NK-92 treated with Interleukin-12 subunit alpha and Interleukin-12 subunit beta, amount 100 ng/mL, for 24 hours (cell line): ENCODE data around the gene IARS2.
"Not testable (repeated sequence)": the region's sequence is repeated elsewhere in the genome, so short reads cannot be mapped to it uniquely, and the experiment has no call there.

Experiments
- DNase-seq: peaks from one replicate; lab custom pipeline; 2025; lab: John Stamatoyannopoulos, UW

IARS2 gene

GRCh38 chr1:220094016-220094911 lies at the start of gene IARS2:
TSS of gene IARS2 (plus strand) at chr1:220094132. CDS start at chr1:220094217, 85 bp downstream.
- peak; percentile 86 for DNase-seq

- DNase-seq: no peak
Observed at GRCh38 chr1:220044678-220045355, 49.1 kb upstream of the IARS2 start.

- DNase-seq: no peak
Observed at GRCh38 chr1:220045356-220046051, 48.4 kb upstream of the IARS2 start.

- peak; percentile 89 for DNase-seq
Observed at GRCh38 chr1:220046052-220046930, 47.6 kb upstream of the IARS2 start, which contains the start of gene EPRS1. TSS of gene EPRS1 (minus strand) at chr1:220046505. CDS start at chr1:220046388, 117 bp downstream.

GRCh38 chr1:220056374-220056773 lies 37.6 kb upstream of the IARS2 start:
- DNase-seq: no peak

- DNase-seq: no peak
Observed at GRCh38 chr1:220060876-220061275, 33.1 kb upstream of the IARS2 start.

- DNase-seq: no peak
Observed at GRCh38 chr1:220062629-220063028, 31.3 kb upstream of the IARS2 start.

- no peak for DNase-seq
Observed at GRCh38 chr1:220067269-220068204, 26.4 kb upstream of the IARS2 start.

- no peak for DNase-seq
Observed at GRCh38 chr1:220076861-220077762, 16.8 kb upstream of the IARS2 start.

- DNase-seq: no peak
Observed at GRCh38 chr1:220077887-220078286, 16.0 kb upstream of the IARS2 start.

- DNase-seq: no peak
Observed at GRCh38 chr1:220084460-220084859, 9.5 kb upstream of the IARS2 start.

- DNase-seq: not testable (repeated sequence)
Observed at GRCh38 chr1:220086261-220086686, 7.7 kb upstream of the IARS2 start.

- DNase-seq: peak; percentile 90
Observed at GRCh38 chr1:220089650-220090556, 4.0 kb upstream of the IARS2 start, which contains the start of gene BPNT1. TSS of gene BPNT1 (minus strand) at chr1:220089788. CDS start at chr1:220079846, 9,942 bp downstream.

- DNase-seq: no peak
Observed at GRCh38 chr1:220092694-220093093, 1.2 kb upstream of the IARS2 start.

GRCh38 chr1:220093361-220094015 lies 444 bp upstream of the IARS2 start:
- no peak for DNase-seq

- DNase-seq: no peak
Observed at GRCh38 chr1:220099826-220100225, 5.9 kb downstream of the IARS2 start.

- not testable (repeated sequence) for DNase-seq
Observed at GRCh38 chr1:220110473-220110872, 16.5 kb downstream of the IARS2 start.
